Uterus (tissue), 4 donors: Measurements from ENCODE around the gene GGPS1. TPM values are rescaled to one million over a fixed set of nuclear protein-coding genes. Genes with fewer than 3 reads are reported as not detected.
A peak's percentile ranks its signal among the peaks of the same experiment; 100 is the strongest.

Source experiments
- DNase-seq, 2 donors: peaks; one replicate each; pipeline ENCODE4 v3.0.0-alpha.2; 2019 to 2020
- H3K27ac ChIP-seq, 2 donors: fragments of 200-600 bp; sonication (generic); 1 replicate in 1 of 2; 2 replicates in 1 of 2; pipeline ENCODE4 v1.5.1; 2016 to 2018
- H3K27me3 ChIP-seq, 2 donors: fragments of 200-600 bp; sonication (generic); one replicate each; pipeline ENCODE4 v1.5.1; 2018 to 2019; ENCODE audit warnings: control low read depth in 1 of 2
- H3K36me3 ChIP-seq, 2 donors: fragments of 200-600 bp; sonication (generic); one replicate each; pipeline ENCODE4 v1.5.1; 2019; ENCODE audit warnings: control low read depth in 1 of 2
- H3K4me1 ChIP-seq, 2 donors: fragments of 200-600 bp; sonication (generic); one replicate each; pipeline ENCODE4 v1.5.1; 2018 to 2019; ENCODE audit warnings: control low read depth in 1 of 2
- H3K4me3 ChIP-seq, 2 donors: fragments of 200-600 bp; sonication (generic); 1 replicate in 1 of 2; 2 replicates in 1 of 2; pipeline ENCODE4 v1.5.1; 2018 to 2019; ENCODE audit warnings: mild to moderate bottlenecking in 1 of 2
- H3K9me3 ChIP-seq, 2 donors: fragments of 200-600 bp; sonication (generic); one replicate each; pipeline ENCODE4 v1.5.1; 2019; ENCODE audit warnings: control low read depth in 1 of 2
- CTCF ChIP-seq, 4 experiments: fragments of 200-600 bp in 2 of 4; fragments of 450-650 bp in 2 of 4; sonication (generic) in 2 of 4; IDR thresholded peaks; one replicate each; pipeline ENCODE4 v1.5.1; 2016 to 2019; ENCODE audit warnings: antibody characterized with exemption in 4 of 4, mild to moderate bottlenecking in 2 of 4, moderate library complexity in 1 of 4
- POLR2A ChIP-seq, 2 donors: fragments of 450-650 bp; IDR thresholded peaks; one replicate each; pipeline ENCODE4 v1.6.1; 2016; ENCODE audit warnings: antibody characterized with exemption in 2 of 2, mild to moderate bottlenecking in 1 of 2, moderate library complexity in 1 of 2
- intact Hi-C: fragments of 100-400 bp; cut with DNase I; formaldehyde crosslinking; loops from one replicate; pipeline ENCODE4 v1.15.1; 2023; ENCODE audit warnings: low total_unique reads
- total RNA-seq, 4 donors: library from RNA; depleted of rRNA in 3 of 4; stranded (reverse); fragments of >200 nt in 3 of 4; gene quantifications; one replicate each; pipeline versions ENCODE4 v1.1.0 to v1.2.4, GENCODE V29; 2014 to 2023
- donor health status: DM: yes; HTN: yes; CAD: no.

GGPS1 gene
- total RNA-seq, 4 donors from 2014 or later = 10.0 to 40.2 (median 25.6) TPM

DNA sequence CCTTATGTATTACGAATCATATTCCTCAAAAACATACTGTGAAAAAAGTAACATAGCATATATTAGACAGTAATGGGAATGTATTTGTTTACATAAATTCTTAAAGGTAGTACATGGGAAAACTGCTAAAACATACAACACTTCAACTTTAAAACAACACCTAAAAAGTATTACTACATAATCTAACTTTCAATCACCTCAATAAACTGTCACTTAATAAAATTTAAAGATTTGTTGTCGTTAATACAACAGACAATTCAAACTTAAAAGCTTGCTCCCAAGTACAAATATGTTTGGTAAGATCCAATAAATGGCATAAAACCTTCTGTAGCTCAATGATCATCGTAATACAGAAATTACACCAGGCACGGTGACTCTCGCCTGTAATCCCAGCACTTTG lies 4.1 kb upstream of the GGPS1 start:
- intact Hi-C loops = no loop called here
- Histone ChIP-seq H3K9me3 (no peaks in the 10 kb centered on the region), H3K4me1 (peaks cover 0 to 16% of the 10 kb centered on the region in 2 donors), H3K4me3 (no peak overlapping the region), H3K27me3 (no peaks in the 10 kb centered on the region), H3K27ac (no peak overlapping the region), H3K36me3 (no peaks in the 10 kb centered on the region)
- TF ChIP-seq POLR2A (IDR thresholded peaks at IDR 0.05) = no peak
- TF ChIP-seq CTCF (IDR thresholded peaks at IDR 0.05) = no peak
- no peak for DNase-seq

GRCh38 chr1:235325139-235325538 lies 3.2 kb upstream of the GGPS1 start:
- Histone ChIP-seq H3K27me3 (no peaks in the 10 kb centered on the region), H3K36me3 (no peaks in the 10 kb centered on the region), H3K27ac (peak overlapping the region in 1 of 2 donors; percentile 96), H3K9me3 (no peaks in the 10 kb centered on the region), H3K4me1 (peaks cover 0 to 16% of the 10 kb centered on the region in 2 donors), H3K4me3 (no peak overlapping the region)
- TF ChIP-seq POLR2A (IDR thresholded peaks at IDR 0.05) (no peak), CTCF (IDR thresholded peaks at IDR 0.05) (no peak)
- DNase-seq = no peak
- intact Hi-C loops = no loop called here

GRCh38 chr1:235325854-235326253 lies 2.5 kb upstream of the GGPS1 start:
- TF ChIP-seq CTCF (IDR thresholded peaks at IDR 0.05) = no peak
- Histone ChIP-seq H3K27me3 (no peaks in the 10 kb centered on the region), H3K36me3 (no peaks in the 10 kb centered on the region), H3K4me1 (peaks cover 4 to 14% of the 10 kb centered on the region in 2 donors), H3K27ac (peak overlapping the region in 1 of 2 donors; percentile 96), H3K4me3 (peak overlapping the region; percentile 86 to 96), H3K9me3 (no peaks in the 10 kb centered on the region)
- DNase-seq = no peak
- intact Hi-C loops = no loop called here

- DNase-seq = peak; percentile 21 to 24
- Histone ChIP-seq H3K4me3 (peak overlapping the region; percentile 86 to 96), H3K27ac (peak overlapping the region; percentile 96 to 98), H3K9me3 (no peaks in the 10 kb centered on the region), H3K36me3 (no peaks in the 10 kb centered on the region), H3K4me1 (peaks cover 4 to 11% of the 10 kb centered on the region in 2 donors), H3K27me3 (no peaks in the 10 kb centered on the region)
- intact Hi-C loops = no loop called here
- TF ChIP-seq CTCF (IDR thresholded peaks at IDR 0.05) (no peak), POLR2A (IDR thresholded peaks at IDR 0.05) (no peak)
These were observed 1.4 kb upstream of the GGPS1 start for GRCh38 chr1:235326719-235327558.

DNA sequence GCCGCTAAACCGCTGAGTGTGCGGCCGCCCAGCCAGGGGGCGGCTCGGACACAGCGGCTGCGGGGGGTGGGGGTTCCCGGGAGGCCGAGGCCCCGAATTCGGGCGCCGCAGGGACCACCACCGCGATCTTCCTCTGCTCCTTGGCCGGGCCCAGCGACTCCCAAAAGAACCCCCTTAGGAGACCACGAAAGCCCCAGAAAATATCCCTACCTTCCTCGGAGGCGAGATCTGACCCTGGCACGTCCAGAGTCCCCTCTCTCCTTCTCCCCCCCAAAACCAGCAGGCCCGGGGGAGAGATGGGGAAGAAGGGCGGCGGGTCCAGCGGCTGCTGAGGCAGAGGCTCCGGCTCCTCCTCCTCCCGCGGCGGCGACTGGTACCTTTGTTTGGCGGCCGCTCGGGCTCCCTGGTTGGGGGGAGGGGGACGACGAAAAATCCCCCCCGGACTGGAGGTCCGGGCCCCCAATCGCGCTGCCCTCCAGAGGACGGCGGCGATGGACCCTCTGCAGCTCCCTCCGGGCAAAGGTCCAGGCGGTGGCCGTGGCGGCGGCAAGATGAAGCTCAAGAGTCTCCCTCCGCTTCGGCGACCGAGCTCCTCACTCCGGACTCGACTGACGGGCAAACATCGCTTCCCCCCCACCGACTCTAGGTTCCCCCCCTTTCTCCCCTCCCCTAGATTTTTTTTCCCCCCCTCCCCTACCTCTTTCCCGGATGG lies 655 bp upstream of the GGPS1 start, which contains the start of gene ARID4B:
Gene ARID4B (minus strand): TSS at position 621 of the 712 bp plus-strand sequence. CDS start 1,260 bp downstream, outside the sequence.
- Histone ChIP-seq H3K27me3 (no peaks in the 10 kb centered on the region), H3K27ac (peak within 1 kb of the TSS; percentile 96 to 98), H3K9me3 (no peaks in the 10 kb centered on the region), H3K36me3 (no peaks in the 10 kb centered on the region), H3K4me3 (peak within 1 kb of the TSS; percentile 86 to 96), H3K4me1 (peaks cover 4 to 11% of the 10 kb centered on the region in 2 donors)
- DNase-seq = peak in 1 of 2 donors; percentile 82
- TF ChIP-seq POLR2A (IDR thresholded peaks at IDR 0.05) (peak; percentile 80 to 83), CTCF (IDR thresholded peaks at IDR 0.05) (peak in 1 of 4 experiments; percentile 28)
- intact Hi-C loops = no loop called here
